Measurements from ENCODE around the gene METRN.

METRN gene

DNA sequence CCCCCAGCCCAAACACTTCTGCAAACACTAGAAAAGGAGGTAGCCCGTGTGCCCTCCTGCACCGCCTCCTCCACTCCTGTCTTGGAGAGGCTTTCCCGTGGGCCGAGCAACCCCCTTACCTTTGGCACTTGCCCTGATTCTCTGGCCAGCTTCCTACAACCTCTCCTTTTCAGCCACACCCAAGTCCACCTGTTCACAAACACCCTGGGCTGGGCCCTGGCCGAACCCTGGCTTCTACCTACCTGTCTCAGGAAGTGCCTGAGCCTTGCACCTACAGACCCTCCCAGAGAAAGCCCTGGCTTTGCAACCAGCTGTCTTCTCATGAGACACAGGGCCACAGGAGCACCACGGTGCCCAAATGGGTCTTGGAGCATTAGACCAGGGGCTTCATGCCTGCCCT, 4.0 kb downstream of the METRN start:
- TF ChIP-seq, protein P1, sequence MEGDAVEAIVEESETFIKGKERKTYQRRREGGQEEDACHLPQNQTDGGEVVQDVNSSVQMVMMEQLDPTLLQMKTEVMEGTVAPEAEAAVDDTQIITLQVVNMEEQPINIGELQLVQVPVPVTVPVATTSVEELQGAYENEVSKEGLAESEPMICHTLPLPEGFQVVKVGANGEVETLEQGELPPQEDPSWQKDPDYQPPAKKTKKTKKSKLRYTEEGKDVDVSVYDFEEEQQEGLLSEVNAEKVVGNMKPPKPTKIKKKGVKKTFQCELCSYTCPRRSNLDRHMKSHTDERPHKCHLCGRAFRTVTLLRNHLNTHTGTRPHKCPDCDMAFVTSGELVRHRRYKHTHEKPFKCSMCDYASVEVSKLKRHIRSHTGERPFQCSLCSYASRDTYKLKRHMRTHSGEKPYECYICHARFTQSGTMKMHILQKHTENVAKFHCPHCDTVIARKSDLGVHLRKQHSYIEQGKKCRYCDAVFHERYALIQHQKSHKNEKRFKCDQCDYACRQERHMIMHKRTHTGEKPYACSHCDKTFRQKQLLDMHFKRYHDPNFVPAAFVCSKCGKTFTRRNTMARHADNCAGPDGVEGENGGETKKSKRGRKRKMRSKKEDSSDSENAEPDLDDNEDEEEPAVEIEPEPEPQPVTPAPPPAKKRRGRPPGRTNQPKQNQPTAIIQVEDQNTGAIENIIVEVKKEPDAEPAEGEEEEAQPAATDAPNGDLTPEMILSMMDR (IDR thresholded peaks at IDR 0.05; ENCODE audit: insufficient read depth, missing control alignments): no peak
- DNase-seq (ENCODE audit: insufficient read length, low spot score) (no peak), FAIRE-seq (no peak)

DNA sequence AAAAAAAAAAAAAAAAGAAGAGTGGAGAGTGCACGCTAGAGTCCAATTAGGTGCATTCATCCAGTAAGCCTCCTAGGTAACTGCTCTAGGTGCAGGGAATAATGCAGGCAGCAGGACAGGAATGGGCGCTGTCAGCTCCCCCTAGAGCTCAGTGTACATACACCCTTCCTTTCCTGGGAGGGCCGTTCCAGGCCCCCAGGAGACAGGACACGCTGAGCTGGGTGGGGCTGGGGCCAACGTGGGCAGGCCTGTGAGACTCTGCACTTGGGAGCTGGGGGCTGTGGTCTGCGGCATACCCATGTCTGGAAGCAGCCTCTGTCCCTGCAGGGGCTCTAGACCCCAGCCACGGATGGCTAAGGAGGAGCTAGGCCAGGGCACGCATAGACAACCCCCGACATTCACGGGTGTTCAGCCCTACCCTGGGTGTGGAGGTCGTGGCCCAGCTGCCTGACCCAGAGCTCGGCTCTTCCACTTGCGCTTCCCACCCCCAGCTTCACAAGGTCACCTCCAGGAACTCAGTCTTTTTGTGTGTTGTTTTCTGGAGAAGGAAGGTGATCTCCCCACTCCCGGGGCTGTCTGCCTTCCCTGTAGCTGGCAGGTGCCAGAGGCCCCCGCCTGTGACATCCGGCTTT, 5.0 kb downstream of the METRN start:
- DNase-seq (ENCODE audit: insufficient read length, low spot score) (no peak), FAIRE-seq (no peak)
- TF ChIP-seq, protein P1 (IDR thresholded peaks at IDR 0.05; ENCODE audit: insufficient read depth, missing control alignments): no peak

DNA sequence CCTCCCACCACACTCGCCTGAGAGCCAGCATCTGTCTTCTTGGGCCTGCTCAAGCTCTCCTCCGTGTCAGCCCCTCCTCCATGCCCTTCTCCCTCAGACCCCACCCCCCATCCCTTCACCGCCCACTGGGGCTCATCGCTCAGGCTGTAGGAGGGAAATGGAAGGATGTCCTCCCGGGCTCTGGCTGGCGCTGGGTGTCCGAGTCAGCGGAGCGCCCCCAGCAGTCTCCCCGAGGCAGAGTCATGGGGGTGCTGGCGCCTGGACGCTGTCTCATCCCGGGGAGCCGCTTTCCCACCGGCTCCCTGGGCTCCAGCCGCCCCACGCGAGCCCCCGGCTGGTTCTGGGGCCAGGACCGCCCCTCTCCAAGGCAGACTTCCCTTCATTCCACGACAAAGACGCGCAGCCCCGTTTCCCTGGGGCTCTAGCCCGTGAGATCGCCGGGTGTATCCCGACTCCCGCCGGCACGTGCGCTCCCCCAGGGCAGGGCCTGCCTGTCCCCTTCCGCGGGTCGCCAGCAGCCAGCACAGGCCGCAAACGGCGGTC, 5.6 kb downstream of the METRN start:
- DNase-seq (ENCODE audit: insufficient read length, low spot score): peak; percentile 81
- TF ChIP-seq, protein P1 (IDR thresholded peaks at IDR 0.05; ENCODE audit: insufficient read depth, missing control alignments): no peak
- FAIRE-seq: no peak

DNA sequence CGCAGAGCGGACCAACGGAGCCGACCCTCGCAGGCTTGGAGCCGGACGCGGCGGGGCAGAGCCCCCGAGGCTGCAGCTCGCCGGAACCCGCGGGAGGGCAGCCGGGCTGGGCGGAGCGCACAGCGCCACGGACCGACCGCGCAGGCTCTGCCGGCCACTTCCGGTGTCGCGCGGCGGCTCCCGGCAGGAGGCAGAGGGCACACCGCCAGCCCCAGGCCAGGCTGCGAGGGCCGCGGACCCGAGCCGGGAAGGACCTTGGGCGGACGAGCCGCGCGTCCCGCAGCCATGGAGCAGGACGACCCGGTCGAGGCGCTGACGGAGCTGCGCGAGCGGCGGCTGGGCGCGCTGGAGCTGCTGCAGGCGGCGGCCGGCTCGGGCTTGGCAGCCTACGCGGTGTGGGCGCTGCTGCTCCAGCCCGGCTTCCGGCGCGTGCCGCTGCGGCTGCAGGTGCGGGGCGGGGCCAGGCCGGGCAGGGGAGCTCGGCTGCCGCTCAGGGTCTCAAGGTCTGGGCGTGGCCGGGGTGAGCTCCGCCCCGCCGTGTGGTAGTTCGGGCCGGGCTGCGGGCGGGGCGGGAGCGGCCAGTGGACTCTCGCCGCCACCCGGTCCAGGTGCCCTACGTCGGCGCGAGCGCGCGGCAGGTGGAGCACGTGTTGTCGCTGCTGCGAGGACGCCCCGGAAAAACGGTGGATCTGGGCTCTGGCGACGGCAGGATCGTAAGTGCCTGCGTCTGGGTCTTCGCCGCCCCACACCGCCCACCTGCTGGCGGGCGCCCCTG, 6.3 kb downstream of the METRN start, which contains the start of gene ANTKMT:
TSS of gene ANTKMT (plus strand) at position 157 of the 775 bp plus-strand sequence. CDS start at position 286, 129 bp downstream.
- DNase-seq (ENCODE audit: insufficient read length, low spot score) (peak; percentile 98), FAIRE-seq (no peak)
- TF ChIP-seq, protein P1 (IDR thresholded peaks at IDR 0.05; ENCODE audit: insufficient read depth, missing control alignments): no peak

DNA sequence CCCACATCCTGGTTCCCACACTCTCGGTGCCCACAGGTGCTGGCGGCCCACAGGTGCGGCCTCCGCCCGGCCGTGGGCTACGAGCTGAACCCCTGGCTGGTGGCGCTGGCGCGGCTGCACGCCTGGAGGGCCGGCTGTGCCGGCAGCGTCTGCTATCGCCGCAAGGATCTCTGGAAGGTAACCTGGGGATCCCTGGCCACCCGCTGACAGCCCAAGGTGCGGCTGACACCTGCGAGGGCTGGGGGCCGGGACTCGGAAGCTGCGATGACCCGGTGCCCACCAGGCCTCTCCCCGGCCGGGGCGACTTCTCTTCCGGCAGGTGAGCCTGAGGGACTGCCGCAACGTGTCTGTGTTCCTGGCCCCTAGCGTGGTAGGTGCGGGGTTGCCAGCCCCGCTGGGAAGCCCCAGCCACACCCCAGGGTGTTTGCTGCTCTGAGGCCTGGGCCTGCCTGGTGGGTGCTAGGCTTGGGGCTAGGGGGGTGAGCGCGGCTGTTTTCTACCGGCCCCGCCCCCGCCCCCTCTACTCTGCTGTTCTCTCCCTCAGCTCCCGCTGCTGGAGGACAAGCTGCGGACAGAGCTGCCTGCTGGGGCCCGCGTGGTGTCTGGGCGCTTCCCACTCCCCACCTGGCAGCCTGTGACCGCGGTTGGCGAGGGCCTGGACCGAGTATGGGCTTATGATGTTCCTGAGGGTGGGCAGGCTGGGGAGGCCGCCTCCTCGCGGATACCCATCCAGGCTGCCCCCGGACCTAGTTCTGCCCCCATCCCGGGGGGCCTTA, 7.0 kb downstream of the METRN start:
- TF ChIP-seq, protein P1 (IDR thresholded peaks at IDR 0.05; ENCODE audit: insufficient read depth, missing control alignments): no peak
- no peak for DNase-seq (ENCODE audit: insufficient read length, low spot score)
- FAIRE-seq: no peak

DNA sequence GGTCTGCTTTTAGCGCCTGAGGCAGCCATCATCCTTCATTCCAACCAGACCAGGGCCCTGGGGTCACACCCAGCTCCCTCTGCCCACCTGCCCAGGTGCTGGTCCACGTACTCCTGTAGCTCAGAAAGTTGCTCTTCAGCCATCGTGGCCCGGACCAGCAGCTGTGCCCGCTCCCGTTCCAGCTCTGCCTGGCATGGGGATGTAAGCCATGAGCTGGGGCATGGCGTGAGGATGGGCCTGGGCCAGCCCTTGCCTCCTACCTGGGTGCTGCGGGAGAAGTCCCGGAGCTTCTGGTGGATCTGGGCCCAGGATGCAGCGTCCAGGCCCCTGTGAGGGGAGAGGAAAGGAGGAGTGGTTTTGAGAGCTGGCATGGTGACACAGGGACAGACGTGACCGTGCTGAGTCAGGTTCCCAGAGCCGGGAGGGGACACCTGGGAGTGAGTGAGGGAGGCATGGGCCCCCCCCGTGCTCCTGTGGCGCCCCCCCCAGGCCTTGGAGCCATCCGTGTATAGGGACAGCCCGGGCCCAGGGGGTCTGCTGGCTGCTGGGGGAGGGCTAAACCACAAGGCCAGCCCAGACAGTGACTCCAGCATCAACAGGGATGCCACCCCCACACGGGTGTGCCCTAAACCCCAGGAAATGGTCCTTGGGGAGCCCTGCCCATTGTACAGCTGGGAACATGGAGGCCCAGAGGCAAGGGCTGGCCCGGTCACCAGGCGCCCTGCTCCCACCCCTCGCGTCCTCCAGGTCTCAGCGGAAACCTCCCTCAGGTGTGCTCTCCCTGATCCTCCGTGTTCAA, 8.1 kb downstream of the METRN start:
- FAIRE-seq: no peak
- TF ChIP-seq, protein P1 (IDR thresholded peaks at IDR 0.05; ENCODE audit: insufficient read depth, missing control alignments): no peak
- no peak for DNase-seq (ENCODE audit: insufficient read length, low spot score)
